22Rv1 (cell line): ENCODE results near the gene BPIFB6.

Source experiments
- ZFX ChIP-seq: fragments of 450-650 bp; IDR thresholded peaks from 2 replicates; pipeline ENCODE4 v1.6.1; 2017; ENCODE audit warnings: antibody characterized with exemption, borderline replicate concordance
- TF ChIP-seq, protein P1 (sequence below): fragments of 450-650 bp; IDR thresholded peaks from 2 replicates; pipeline ENCODE4 v1.5.1; 2017; ENCODE audit warnings: mild to moderate bottlenecking

DNA sequence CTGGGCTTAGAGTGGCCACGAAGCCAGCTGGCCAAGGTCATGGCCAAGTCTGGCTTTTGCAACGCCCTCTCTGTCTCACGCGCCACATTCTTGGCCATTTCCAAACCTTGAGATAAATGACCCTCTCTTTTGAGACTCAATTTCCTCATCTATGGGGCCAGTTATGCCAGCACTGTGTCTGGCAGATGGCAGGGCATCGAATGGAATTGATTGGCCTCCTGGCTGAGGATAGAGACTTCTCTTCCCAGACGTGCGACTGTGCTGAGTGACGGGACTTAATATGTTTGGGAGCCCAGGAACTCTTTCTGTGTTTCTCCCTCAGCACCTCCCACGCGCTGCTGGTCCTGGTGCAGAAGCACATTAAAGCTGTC, 16.3 kb upstream of the BPIFB6 start:
- TF ChIP-seq, protein P1, sequence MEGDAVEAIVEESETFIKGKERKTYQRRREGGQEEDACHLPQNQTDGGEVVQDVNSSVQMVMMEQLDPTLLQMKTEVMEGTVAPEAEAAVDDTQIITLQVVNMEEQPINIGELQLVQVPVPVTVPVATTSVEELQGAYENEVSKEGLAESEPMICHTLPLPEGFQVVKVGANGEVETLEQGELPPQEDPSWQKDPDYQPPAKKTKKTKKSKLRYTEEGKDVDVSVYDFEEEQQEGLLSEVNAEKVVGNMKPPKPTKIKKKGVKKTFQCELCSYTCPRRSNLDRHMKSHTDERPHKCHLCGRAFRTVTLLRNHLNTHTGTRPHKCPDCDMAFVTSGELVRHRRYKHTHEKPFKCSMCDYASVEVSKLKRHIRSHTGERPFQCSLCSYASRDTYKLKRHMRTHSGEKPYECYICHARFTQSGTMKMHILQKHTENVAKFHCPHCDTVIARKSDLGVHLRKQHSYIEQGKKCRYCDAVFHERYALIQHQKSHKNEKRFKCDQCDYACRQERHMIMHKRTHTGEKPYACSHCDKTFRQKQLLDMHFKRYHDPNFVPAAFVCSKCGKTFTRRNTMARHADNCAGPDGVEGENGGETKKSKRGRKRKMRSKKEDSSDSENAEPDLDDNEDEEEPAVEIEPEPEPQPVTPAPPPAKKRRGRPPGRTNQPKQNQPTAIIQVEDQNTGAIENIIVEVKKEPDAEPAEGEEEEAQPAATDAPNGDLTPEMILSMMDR, result no peak
- no peak for TF ChIP-seq ZFX
